Activated CD4-positive, CD25-positive, alpha-beta regulatory T cell treated with anti-CD3 and anti-CD28 coated beads, Interleukin-2, amount 50 U/mL, for 24 hours (primary cell): ENCODE data around the gene SLC7A7.
A peak's percentile ranks its signal among the peaks of the same experiment; 100 is the strongest.
"Not testable (repeated sequence)": the region's sequence is repeated elsewhere in the genome, so short reads cannot be mapped to it uniquely, and the experiment has no call there.

Experiments used
- ATAC-seq, 2 donors: fragments of 150-1000 bp; cut with Tn5 transposase; one replicate each; pipeline ENCODE4 v1.10.0; 2021; ENCODE audit warnings: mild to moderate bottlenecking in 1 of 2, moderate library complexity in 1 of 2

Gene SLC7A7

DNA sequence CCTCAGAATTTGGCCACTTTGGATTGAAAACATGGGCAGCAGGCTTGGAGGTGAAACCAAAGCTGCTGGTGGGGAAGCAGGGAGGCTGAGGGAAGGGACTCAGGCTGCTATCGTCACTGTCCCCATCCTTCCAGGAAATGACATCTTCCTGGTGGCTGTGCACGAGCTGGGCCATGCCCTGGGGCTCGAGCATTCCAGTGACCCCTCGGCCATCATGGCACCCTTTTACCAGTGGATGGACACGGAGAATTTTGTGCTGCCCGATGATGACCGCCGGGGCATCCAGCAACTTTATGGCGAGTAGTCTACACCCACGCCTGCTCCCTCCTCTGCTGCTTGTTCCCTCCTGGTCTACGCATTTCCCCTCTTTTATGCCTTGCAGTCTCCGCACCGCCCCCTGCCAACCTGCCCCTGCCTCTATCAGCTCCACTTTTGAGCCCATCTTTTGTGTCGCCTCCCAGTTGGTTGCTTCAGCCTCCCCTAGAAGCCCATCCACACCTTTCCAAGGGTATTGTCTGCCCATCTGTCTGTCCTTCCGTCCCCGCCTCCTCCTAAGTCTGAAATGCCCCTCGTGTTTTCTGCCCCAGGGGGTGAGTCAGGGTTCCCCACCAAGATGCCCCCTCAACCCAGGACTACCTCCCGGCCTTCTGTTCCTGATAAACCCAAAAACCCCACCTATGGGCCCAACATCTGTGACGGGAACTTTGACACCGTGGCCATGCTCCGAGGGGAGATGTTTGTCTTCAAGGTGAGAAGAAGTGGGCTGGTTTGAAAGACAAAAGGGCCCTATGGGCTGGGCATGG is 28.1 kb upstream of the SLC7A7 start:
- ATAC-seq, result no peak

- no peak for ATAC-seq
Measured at GRCh38 chr14:22842211-22843122, 27.2 kb upstream of the SLC7A7 start.

GRCh38 chr14:22841769-22842168 is 26.5 kb upstream of the SLC7A7 start:
- no peak for ATAC-seq

- no peak for ATAC-seq
Measured at GRCh38 chr14:22841311-22841710, 26.1 kb upstream of the SLC7A7 start.

- no peak for ATAC-seq
Measured at GRCh38 chr14:22839159-22839779, 24.0 kb upstream of the SLC7A7 start.

- ATAC-seq, result no peak
Measured at GRCh38 chr14:22838631-22839041, 23.4 kb upstream of the SLC7A7 start.

DNA sequence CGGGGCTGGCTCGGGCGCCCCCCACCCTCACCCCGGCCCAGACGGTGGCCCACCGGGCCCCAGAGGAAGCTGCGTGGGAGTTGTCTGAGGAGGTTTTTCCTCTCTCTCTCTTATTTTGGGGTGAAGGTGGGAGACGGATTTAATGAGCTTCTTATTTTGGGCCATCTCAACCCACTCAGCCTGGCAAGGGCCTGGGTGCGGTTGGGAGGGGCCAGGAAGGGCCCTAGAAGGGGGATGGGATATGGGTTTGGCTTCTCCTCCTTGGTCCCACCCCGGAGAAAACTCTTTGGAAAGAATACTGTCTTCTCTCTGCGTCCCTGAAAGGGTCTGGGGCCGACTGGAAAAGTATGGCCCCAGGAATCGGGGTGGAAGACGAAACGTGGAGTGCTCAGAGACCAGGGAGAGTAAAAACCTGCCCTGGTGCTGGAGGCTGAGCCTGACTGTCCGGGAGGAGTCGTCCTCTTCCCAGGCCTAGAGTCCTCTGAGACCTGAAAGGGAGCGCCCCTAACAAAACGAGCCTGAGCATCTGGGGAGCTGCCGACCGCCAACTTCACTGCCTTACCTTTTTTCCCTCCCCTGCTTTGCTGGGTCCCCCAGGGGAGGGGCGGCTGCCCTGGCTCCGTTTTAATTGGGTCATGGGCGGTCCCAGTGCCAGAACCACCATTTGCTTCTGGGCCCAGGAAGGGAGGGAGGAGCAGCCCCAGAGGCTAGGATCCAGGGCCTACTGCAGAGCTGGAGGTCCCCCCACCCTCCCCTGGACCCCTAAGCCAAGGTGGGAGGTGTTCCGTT is 22.7 kb upstream of the SLC7A7 start:
- no peak for ATAC-seq

- ATAC-seq, result no peak
Measured at GRCh38 chr14:22837114-22837749, 22.0 kb upstream of the SLC7A7 start.

- no peak for ATAC-seq
Measured at GRCh38 chr14:22836301-22837113, 21.3 kb upstream of the SLC7A7 start, which contains the start of gene MMP14. Gene MMP14 (plus strand): TSS chr14:22836585. CDS start chr14:22836818, 233 bp downstream.

GRCh38 chr14:22835505-22835904 is 20.3 kb upstream of the SLC7A7 start:
- ATAC-seq, result no peak

DNA sequence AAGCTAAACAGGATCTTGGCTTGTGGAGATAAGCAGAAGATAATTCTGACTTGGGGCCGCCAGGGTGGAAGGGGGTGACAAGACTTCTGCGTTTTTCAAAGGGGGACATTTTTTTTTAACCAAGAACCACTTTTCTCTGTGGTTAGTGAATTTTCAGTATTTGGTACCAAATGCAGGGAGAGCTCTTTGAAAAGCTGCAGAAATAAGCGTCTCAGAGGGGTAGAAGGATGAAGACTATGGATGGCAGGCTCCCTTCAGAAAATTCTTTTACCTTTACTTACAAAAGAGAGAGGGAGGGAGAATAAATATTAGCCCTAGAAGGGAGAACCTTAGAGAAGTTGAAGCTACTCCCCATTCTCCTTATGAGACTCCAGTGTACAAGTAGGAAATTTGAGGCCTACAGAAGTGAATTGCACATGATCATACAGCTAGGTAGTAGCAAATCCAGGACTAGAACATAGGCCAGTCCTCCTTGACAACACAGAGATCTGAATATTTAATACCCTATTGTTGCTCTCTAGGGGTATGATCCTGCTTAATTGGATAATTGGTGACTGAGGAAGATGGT is 15.3 kb upstream of the SLC7A7 start:
- ATAC-seq, result peak; percentile 3 to 6

- peak; percentile 94 to 97 for ATAC-seq
Measured at GRCh38 chr14:22829661-22830442, 14.6 kb upstream of the SLC7A7 start, which contains the start of gene MRPL52. Gene MRPL52 (plus strand): TSS chr14:22829887. CDS start chr14:22829913, 26 bp downstream.

DNA sequence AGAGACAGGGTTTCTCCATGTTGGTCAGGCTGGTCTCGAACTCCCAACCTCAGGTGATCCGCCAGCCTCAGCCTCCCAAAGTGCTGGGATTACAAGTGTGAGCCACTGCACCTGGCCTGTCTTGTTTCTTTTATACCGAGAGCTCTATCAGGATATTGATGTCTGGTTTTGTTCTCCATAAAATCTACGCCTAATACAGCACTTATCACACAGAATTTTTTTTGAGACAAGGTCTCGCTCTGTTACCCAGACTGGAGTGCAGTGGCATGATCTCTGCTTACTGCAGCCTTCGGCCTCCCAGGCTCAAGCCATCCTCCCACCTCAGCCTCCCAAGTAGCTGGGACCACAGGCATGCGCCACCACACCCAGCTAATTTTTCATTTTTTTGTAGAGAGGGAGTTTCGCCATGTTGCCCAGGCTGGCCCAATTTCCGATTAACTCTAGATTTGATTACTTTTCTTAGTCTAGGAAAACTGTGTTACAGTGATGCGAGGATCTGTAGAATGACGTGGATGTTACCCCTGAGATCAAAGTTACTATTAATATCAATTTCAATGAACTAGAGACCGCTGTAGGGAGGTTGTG is 13.9 kb upstream of the SLC7A7 start:
- not testable (repeated sequence) for ATAC-seq

- ATAC-seq, result no peak
Measured at GRCh38 chr14:22824711-22825359, 9.6 kb upstream of the SLC7A7 start.

- peak; percentile 88 to 89 for ATAC-seq
Measured at GRCh38 chr14:22822571-22823098, 7.4 kb upstream of the SLC7A7 start.

DNA sequence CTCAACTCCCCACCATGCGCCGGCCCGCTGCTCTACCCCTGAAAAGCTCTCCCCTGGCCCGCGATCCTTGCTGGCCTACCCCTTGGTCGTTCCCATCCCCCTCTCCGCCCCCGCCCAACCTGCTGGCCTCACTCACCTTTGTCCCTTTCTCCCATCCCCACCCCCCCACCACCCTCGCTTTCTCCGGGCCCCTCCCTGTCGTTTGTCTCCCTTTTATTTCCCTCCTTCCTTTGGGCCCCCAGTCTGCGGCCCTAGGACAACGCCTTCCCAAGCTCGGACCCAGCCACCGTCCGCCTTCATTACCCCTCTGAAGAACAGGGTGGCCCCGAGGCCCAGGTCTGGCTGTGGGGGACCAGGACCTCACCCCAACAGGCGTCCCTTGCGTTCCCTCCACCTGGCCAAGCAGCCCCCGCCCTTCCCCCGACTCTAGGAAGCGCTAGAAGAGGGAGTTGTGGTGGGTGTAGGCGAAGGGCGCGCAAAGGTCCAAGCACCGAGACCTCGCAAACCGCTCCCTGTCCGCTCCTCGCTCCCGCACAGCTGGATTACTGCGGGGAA is 6.9 kb upstream of the SLC7A7 start:
- ATAC-seq, result no peak

GRCh38 chr14:22821193-22822015 is 6.2 kb upstream of the SLC7A7 start:
- no peak for ATAC-seq
